RWPE1 (cell line): ENCODE data around the gene LCE4A.
"Not testable (repeated sequence)": the region's sequence is repeated elsewhere in the genome, so short reads cannot be mapped to it uniquely, and the experiment has no call there.

Source experiments
- CTCF ChIA-PET: fragments of 350-600 bp; sonication (Branson Sonifier 250); formaldehyde crosslinking; extraction: SDS; loops from one replicate; lab custom pipeline; 2021; lab: Yijun Ruan, JAX
- POLR2A ChIA-PET: fragments of 400-600 bp; formaldehyde crosslinking; extraction: SDS; loops from one replicate; lab custom pipeline; 2020; ENCODE audit warnings: antibody characterized with exemption; ENCODE audit not compliant: low non-redundant PET; lab: Yijun Ruan, JAX
- DNase-seq: peaks from one replicate; pipeline ENCODE4 v3.0.0; 2012; ENCODE audit warnings: low spot score
- H3K27ac ChIP-seq: fragments of 450-650 bp; 2 replicates; pipeline ENCODE4 v1.5.1; 2017
- CTCF ChIP-seq: fragments of 450-650 bp; conservative IDR thresholded peaks from 2 replicates; pipeline ENCODE4 v1.5.1; 2017; ENCODE audit warnings: low read depth, mild to moderate bottlenecking

Gene LCE4A, protein sequence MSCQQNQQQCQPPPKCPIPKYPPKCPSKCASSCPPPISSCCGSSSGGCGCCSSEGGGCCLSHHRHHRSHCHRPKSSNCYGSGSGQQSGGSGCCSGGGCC

DNA sequence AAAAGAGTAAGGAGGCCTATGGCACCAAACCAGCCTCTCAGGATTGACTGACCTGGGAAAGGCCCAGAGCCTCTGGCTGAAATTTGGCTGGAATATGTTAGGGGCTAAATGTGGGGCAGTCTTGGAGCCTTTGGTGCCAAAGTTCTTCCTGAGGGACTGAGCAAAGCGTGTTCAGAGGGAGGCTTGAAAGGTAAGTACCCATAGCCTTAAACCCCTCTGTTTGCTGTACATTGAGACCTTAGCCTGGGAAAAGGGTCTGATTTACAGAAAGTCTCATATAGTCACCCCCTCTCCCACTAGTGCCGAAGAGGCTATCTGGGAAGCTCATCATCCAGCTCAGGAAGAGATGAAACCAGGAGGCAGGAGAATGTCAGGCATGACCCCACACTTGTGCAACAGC is at the start of gene LCE4A:
Gene LCE4A (plus strand): TSS at position 301 of the 400 bp plus-strand sequence. CDS start 916 bp downstream, outside the sequence.
- no peak for DNase-seq
- CTCF ChIA-PET = no interaction called here
- POLR2A ChIA-PET = no interaction called here
- H3K27ac ChIP-seq = no peak within 1 kb of the TSS
- no peak for TF ChIP-seq CTCF

DNA sequence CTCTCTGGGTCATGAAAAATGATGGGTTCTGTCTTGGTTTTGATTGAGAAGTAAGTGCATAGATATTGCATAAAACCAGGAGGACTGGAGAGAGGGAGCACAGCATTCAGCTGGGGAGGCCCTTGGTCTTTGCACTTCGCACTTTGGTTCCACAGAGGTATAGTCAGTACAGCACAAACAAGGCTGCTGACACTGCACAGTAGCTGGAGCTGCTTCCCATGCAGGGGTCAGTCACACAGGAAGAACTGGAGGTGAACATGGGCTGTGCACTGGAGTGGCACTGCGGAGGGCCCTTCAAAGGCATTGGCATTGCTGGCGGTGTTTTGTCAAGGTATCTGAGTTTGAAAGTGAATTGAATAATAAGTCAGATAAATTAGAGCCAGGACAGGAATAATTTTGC is 49.3 kb upstream of the LCE4A start:
- ChIA-PET CTCF (no interaction called here), POLR2A (no interaction called here)
- DNase-seq = no peak
- TF ChIP-seq CTCF = no peak
- H3K27ac ChIP-seq = no peak overlapping the region

DNA sequence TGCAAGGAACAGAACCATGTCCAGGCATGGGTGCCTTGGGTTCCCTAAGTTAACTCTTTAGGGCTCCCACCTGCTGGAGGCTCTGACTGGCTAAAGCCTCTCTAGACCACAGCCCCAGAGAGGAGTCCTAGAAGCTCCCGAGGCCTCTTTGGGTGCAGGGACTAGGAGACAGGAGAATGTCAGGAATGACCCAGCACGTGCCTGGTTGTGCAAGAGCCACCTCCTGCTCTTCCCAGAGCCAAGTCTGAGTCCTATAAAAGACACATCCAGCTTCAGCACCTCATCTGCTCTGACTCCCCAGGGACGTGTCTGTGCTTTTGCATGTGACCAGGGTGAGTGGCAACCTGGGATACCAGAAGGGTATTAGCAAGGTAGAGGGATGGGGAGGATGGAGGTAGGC is 44.9 kb upstream of the LCE4A start, which contains the start of gene LCE2D:
Gene LCE2D (plus strand): TSS at position 283 of the 400 bp plus-strand sequence. CDS start 726 bp downstream, outside the sequence.
- ChIA-PET POLR2A (no interaction called here), CTCF (interaction anchor here (1.4 kb wide), 1 partner anchor 9 kb away, joined by 7 read pairs; no protein-coding TSS in a partner anchor)
- no peak within 1 kb of the TSS for H3K27ac ChIP-seq
- DNase-seq = no peak
- no peak for TF ChIP-seq CTCF

DNA sequence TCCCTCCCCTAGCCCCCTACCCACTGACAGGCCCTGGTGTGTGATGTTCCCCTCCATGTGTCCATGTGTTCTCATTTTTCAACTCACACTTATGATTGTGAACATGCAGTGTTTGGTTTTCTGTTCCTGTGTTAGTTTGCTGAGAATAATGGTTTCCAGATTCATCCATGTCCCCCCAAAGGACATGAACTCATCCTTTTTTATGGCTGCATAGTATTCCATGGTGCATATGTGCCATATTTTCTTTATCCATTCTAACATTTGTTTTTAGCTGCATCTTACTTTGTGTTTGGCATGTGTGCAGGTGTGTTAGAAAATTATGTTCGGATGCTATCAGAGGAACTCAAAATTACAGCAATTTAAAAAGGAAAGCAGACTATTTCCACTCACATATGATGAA is 41.8 kb upstream of the LCE4A start:
- DNase-seq, POLR2A ChIA-PET, H3K27ac ChIP-seq: not testable (repeated sequence)
- CTCF ChIA-PET = interaction anchor here (2.4 kb wide), 1 partner anchor 12 kb away, joined by 11 read pairs; no protein-coding TSS in a partner anchor

GRCh38 chr1:152667648-152668047 is 40.3 kb upstream of the LCE4A start:
- no peak for TF ChIP-seq CTCF
- no peak overlapping the region for H3K27ac ChIP-seq
- ChIA-PET POLR2A (no interaction called here), CTCF (no interaction called here)
- no peak for DNase-seq

DNA sequence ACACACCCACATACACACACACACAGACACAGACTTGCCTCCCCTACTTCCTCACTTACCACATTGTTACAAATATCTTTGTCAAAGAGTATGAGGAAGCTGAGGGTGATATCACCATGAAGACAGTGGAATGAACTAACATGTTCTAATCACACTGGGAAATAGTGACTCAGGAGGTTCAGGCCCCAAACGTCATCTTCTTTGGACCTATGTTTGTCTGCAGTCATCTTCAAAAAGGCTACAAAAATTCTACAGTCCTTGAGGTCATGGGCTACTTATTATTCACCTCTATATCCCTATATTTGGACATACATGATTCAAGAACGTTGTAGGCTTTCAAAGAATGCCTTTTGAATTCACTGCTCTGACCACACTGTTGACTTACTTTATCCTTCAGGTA is 34.9 kb upstream of the LCE4A start:
- CTCF ChIA-PET = no interaction called here
- POLR2A ChIA-PET = no interaction called here
- DNase-seq = no peak
- TF ChIP-seq CTCF = no peak
- H3K27ac ChIP-seq = no peak overlapping the region

DNA sequence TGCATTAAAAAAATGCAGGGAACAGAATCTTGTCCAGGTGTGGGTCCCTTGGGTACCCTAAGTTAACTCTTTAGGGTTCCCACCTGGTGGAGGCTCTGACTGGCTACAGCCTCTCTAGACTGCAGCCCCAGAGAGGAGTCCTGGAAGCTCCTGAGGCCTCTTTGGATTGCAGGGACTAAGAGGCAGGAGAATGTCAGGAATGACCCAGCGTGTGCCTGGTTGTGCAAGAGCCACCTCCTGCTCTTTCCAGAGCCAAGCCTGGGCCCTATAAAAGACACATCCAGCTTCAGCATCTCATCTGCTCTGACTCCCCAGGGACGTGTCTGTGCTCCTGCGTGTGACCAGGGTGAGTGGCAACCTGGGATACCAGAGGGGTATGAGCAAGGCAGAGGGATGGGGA is 33.0 kb upstream of the LCE4A start, which contains the start of gene LCE2C:
Gene LCE2C (plus strand): TSS at position 297 of the 400 bp plus-strand sequence. CDS start 737 bp downstream, outside the sequence.
- POLR2A ChIA-PET, DNase-seq, CTCF ChIA-PET, H3K27ac ChIP-seq: not testable (repeated sequence)
